A673 (cell line): ENCODE measurements around the gene WDR62. TPM values are rescaled to one million over a fixed set of nuclear protein-coding genes. Genes with fewer than 3 reads are reported as not detected.
A peak's percentile ranks its signal among the peaks of the same experiment; 100 is the strongest.

Experiments used
- BruUV-seq: library from RNA; stranded (reverse); fragments of 400-500 nt; replicated peaks from 2 replicates; lab custom pipeline; 2021; lab: Mats Ljungman, UMichigan
- CTCF ChIA-PET: fragments of 300-600 bp; sonication (Branson Sonifier 250); formaldehyde crosslinking; loops from one replicate; lab custom pipeline; 2022; ENCODE audit warnings: antibody characterized with exemption; lab: Charles Lee
- POLR2A ChIA-PET: fragments of 300-600 bp; sonication (Branson Sonifier 250); formaldehyde crosslinking; loops from one replicate; lab custom pipeline; 2022; ENCODE audit warnings: antibody characterized with exemption; ENCODE audit not compliant: low non-redundant PET; lab: Charles Lee
- DNase-seq: peaks from one replicate; pipeline ENCODE4 v3.0.0-alpha.2; 2015; ENCODE audit warnings: low spot score
- H3K27ac ChIP-seq: fragments of 200-600 bp; sonication (generic); 2 replicates; pipeline ENCODE4 v1.5.1; 2016; ENCODE audit warnings: mixed run types, low read depth, mild to moderate bottlenecking, mixed read lengths, antibody characterized with exemption, low read length; ENCODE audit not compliant: poor library complexity, severe bottlenecking
- H3K27me3 ChIP-seq: fragments of 200-600 bp; sonication (generic); replicated peaks from 2 replicates; pipeline ENCODE4 v1.6.1; 2017; ENCODE audit warnings: mixed run types, low read depth, mild to moderate bottlenecking, mixed read lengths, antibody characterized with exemption, low read length; ENCODE audit not compliant: insufficient read depth, poor library complexity
- H3K36me3 ChIP-seq: fragments of 200-600 bp; sonication (generic); 2 replicates; pipeline ENCODE4 v1.6.1; 2016; ENCODE audit warnings: mixed run types, mild to moderate bottlenecking, mixed read lengths, antibody characterized with exemption, low read length; ENCODE audit not compliant: insufficient read depth, poor library complexity, severe bottlenecking
- H3K4me1 ChIP-seq: fragments of 200-600 bp; sonication (generic); 2 replicates; pipeline ENCODE4 v1.6.1; 2017; ENCODE audit warnings: mixed run types, mild to moderate bottlenecking, mixed read lengths, antibody characterized with exemption, low read length; ENCODE audit not compliant: insufficient read depth, poor library complexity, severe bottlenecking
- H3K4me3 ChIP-seq: fragments of 200-600 bp; sonication (generic); 2 replicates; pipeline ENCODE4 v1.5.1; 2016; ENCODE audit warnings: low read depth, mixed run types, mild to moderate bottlenecking, mixed read lengths, low read length; ENCODE audit not compliant: poor library complexity, severe bottlenecking
- H3K9me3 ChIP-seq: fragments of 200-600 bp; sonication (generic); 2 replicates; pipeline ENCODE4 v1.6.1; 2016; ENCODE audit warnings: mixed run types, low read depth, mild to moderate bottlenecking, mixed read lengths, antibody characterized with exemption, low read length; ENCODE audit not compliant: poor library complexity, severe bottlenecking
- EZH2 ChIP-seq: fragments of 200-600 bp; sonication (generic); IDR thresholded peaks from 2 replicates; pipeline ENCODE4 v1.6.1; 2017; ENCODE audit warnings: borderline replicate concordance, low read depth, mild to moderate bottlenecking, mixed read lengths, antibody characterized with exemption, low read length; ENCODE audit not compliant: poor library complexity, severe bottlenecking
- intact Hi-C: fragments of 100-400 bp; cut with micrococcal nuclease; formaldehyde crosslinking; loops from one replicate; pipeline ENCODE4 v1.10.0; 2022; ENCODE audit not compliant: unreplicated experiment
- total RNA-seq: library from RNA; stranded (reverse); gene quantifications from 2 replicates; pipeline ENCODE4 v1.2.3, GENCODE V29; 2021
- TF ChIP-seq, protein P1 (sequence below): fragments of 300-800, 200-600 bp; sonication (generic); conservative IDR thresholded peaks from 2 replicates; pipeline ENCODE4 v1.5.1; 2017; ENCODE audit warnings: low read depth, mild to moderate bottlenecking, antibody characterized with exemption, low read length, moderate library complexity, mixed read lengths

WDR62 gene
- total RNA-seq, 1 experiment from 2014 or later: 40.4 TPM

DNA sequence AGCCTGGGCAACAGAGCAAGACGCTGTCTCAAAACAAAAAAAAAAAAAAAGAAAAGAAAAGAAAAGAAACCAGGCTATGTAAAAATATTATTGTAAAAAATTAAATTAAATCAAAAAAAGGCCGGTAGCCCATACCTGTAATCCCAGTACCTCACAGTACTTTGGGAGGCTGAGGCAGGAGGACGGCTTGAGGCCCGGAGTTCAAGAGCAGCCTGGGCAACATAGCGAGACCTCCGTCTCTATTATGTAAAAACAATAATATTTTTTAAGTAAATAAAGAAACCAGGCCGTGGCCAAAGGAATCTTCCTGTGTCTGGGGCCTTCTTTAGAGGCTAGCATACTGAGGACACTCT, 84.4 kb downstream of the WDR62 start:
- no peak for DNase-seq
- BruUV-seq: no TSS peak
- POLR2A ChIA-PET: no interaction called here
- peak overlapping the region; percentile 90 for H3K27ac ChIP-seq
- peak overlapping the region; percentile 77 for H3K4me3 ChIP-seq
- H3K36me3 ChIP-seq: peaks cover 12% of the 10 kb centered on the region
- H3K27me3 ChIP-seq: no peaks in the 10 kb centered on the region
- intact Hi-C loops: no loop called here
- no peaks in the 10 kb centered on the region for H3K9me3 ChIP-seq
- CTCF ChIA-PET: no interaction called here
- H3K4me1 ChIP-seq: peaks cover 10% of the 10 kb centered on the region
- TF ChIP-seq, protein P1, sequence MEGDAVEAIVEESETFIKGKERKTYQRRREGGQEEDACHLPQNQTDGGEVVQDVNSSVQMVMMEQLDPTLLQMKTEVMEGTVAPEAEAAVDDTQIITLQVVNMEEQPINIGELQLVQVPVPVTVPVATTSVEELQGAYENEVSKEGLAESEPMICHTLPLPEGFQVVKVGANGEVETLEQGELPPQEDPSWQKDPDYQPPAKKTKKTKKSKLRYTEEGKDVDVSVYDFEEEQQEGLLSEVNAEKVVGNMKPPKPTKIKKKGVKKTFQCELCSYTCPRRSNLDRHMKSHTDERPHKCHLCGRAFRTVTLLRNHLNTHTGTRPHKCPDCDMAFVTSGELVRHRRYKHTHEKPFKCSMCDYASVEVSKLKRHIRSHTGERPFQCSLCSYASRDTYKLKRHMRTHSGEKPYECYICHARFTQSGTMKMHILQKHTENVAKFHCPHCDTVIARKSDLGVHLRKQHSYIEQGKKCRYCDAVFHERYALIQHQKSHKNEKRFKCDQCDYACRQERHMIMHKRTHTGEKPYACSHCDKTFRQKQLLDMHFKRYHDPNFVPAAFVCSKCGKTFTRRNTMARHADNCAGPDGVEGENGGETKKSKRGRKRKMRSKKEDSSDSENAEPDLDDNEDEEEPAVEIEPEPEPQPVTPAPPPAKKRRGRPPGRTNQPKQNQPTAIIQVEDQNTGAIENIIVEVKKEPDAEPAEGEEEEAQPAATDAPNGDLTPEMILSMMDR: no peak
- TF ChIP-seq EZH2: no peak

DNA sequence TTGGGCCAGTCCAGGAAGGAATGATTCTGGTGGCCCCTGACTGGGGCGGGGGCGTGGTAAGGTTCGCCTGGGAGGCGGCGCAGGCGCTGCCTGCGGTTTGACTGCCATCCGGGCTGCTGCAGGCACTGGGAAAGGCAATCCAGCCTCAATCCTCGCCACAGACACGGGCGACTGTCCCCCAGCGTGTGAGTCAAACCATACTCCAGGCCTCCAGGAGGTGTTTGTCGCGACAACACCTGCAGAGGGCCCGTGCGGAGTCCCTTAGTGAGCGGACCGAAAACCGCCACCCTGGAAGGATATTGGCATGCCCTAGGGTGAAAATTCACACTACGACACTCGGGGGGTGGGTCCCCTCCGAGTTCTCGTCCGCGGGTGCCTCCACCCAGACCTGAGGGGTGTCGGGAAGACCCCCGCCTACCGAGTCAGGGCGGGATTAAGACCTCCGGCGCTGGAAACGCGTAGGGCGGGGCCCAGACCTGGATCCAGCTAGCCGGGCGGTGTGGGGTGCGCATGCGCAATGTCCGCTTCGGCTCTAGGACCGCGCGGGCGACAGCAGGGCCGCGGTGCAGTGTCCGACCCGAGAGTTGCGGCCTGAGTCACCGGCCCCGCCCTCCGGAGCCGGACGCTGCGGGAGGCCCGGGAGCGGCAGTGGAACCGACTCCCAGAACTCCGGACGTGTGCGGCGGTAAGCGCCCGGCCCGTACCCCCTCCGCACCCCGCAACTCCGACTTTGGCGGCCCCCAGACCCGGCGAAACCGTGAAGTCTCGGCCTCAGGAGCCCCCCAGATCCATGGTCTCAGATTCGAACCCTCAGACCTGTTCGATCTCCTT, 85.0 kb downstream of the WDR62 start, which contains the start of gene CAPNS1:
Gene CAPNS1 (plus strand): TSS at position 594 of the 831 bp plus-strand sequence. CDS start 946 bp downstream, outside the sequence.
- ChIA-PET POLR2A (no interaction called here), CTCF (no interaction called here)
- peak within 1 kb of the TSS; percentile 77 for H3K4me3 ChIP-seq
- TF ChIP-seq EZH2: no peak
- TF ChIP-seq, protein P1: peak; percentile 25; the same call in 1 of the 2 replicates
- H3K9me3 ChIP-seq: no peaks in the 10 kb centered on the region
- no peaks in the 10 kb centered on the region for H3K27me3 ChIP-seq
- peak within 1 kb of the TSS; percentile 90 for H3K27ac ChIP-seq
- peak; percentile 97 for DNase-seq
- intact Hi-C loops: no loop called here
- peaks cover 16% of the 10 kb centered on the region for H3K36me3 ChIP-seq
- H3K4me1 ChIP-seq: peaks cover 10% of the 10 kb centered on the region
- BruUV-seq: no TSS peak

DNA sequence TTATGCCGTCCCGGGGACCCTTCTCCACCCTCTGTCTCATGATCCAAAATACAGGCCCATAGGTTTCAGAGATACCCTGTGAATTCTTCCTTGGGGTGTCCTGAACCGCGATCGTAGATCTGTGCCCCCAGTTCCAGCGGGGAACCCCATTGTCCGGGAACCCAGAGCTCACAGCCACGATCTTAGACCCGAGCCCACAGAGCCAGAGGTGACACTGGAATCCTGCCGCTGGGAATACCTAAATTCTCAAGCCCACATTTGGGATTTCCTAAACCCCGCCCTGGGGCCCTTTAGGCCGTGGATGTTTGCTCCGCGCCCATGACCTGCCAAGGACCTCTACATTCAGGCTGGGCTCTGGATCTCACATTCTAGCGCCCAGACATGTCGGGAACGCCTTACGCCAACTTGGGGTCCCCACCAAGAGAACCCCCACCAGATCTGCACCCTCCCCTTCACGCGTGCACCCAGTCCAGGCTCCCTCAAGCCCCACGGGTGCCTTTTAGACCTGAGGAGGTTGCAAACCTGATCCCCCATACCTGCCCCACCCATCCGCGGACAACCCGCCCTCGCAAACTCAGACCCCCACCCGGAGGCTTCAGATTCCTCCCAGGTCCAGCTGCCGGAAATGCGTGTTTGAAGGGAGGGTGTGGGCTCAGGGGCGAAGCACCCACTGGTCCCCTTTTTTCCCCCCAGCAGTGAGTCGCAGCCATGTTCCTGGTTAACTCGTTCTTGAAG, 85.8 kb downstream of the WDR62 start:
- POLR2A ChIA-PET: interaction anchor here (0.6 kb wide), 1 partner anchor 26 kb away, joined by 4 read pairs; the partner anchor contains the start of gene POLR2I
- BruUV-seq: TSS peak; percentile 83
- peaks cover 24% of the 10 kb centered on the region for H3K36me3 ChIP-seq
- H3K4me3 ChIP-seq: peak overlapping the region; percentile 77
- peaks cover 10% of the 10 kb centered on the region for H3K4me1 ChIP-seq
- no peaks in the 10 kb centered on the region for H3K27me3 ChIP-seq
- intact Hi-C loops: no loop called here
- peak; percentile 82 for DNase-seq
- H3K9me3 ChIP-seq: no peaks in the 10 kb centered on the region
- CTCF ChIA-PET: no interaction called here
- no peak for TF ChIP-seq EZH2
- TF ChIP-seq, protein P1: no peak
- peak overlapping the region; percentile 90 for H3K27ac ChIP-seq
